HG02642 (cell line): ENCODE results near the gene FOXK1.

ENCODE experiments used
- ATAC-seq: cut with Tn5 transposase; IDR thresholded peaks from one replicate; pipeline ENCODE4 v1.9.1; 2021; ENCODE audit warnings: mild to moderate bottlenecking; ENCODE audit not compliant: unreplicated experiment, poor library complexity

The FOXK1 gene

GRCh38 chr7:4760952-4761351 lies 78.9 kb downstream of the FOXK1 start:
- no peak for ATAC-seq

GRCh38 chr7:4762121-4763055 lies 80.3 kb downstream of the FOXK1 start:
- no peak for ATAC-seq

- ATAC-seq: no peak
Measured at GRCh38 chr7:4763091-4763793, 81.1 kb downstream of the FOXK1 start.

- no peak for ATAC-seq
Measured at GRCh38 chr7:4763794-4764185, 81.7 kb downstream of the FOXK1 start.

GRCh38 chr7:4764402-4765007 lies 82.4 kb downstream of the FOXK1 start:
- ATAC-seq: no peak

GRCh38 chr7:4765776-4766490 lies 83.8 kb downstream of the FOXK1 start:
- ATAC-seq: no peak

- ATAC-seq: no peak
Measured at GRCh38 chr7:4766666-4767519, 84.8 kb downstream of the FOXK1 start.

- ATAC-seq: no peak
Measured at GRCh38 chr7:4768597-4769569, 86.8 kb downstream of the FOXK1 start.

GRCh38 chr7:4769761-4770160 lies 87.7 kb downstream of the FOXK1 start:
- ATAC-seq: no peak

GRCh38 chr7:4770886-4771285 lies 88.8 kb downstream of the FOXK1 start:
- no peak for ATAC-seq

- ATAC-seq: no peak
Measured at GRCh38 chr7:4771737-4772136, 89.6 kb downstream of the FOXK1 start.

- no peak for ATAC-seq
Measured at GRCh38 chr7:4772306-4772705, 90.2 kb downstream of the FOXK1 start.

- no peak for ATAC-seq
Measured at GRCh38 chr7:4774007-4774406, 91.9 kb downstream of the FOXK1 start.

GRCh38 chr7:4774658-4775249 lies 92.7 kb downstream of the FOXK1 start:
- ATAC-seq: peak; percentile 24

- peak; percentile 95 for ATAC-seq
Measured at GRCh38 chr7:4775250-4775847, 93.3 kb downstream of the FOXK1 start, which contains the start of gene AP5Z1. AP5Z1 (plus strand) TSS chr7:4775623; CDS start chr7:4775716, 93 bp downstream.

GRCh38 chr7:4775848-4776623 lies 93.9 kb downstream of the FOXK1 start:
- ATAC-seq: peak; percentile 21

GRCh38 chr7:4779118-4779517 lies 97.0 kb downstream of the FOXK1 start:
- no peak for ATAC-seq
